HFF-Myc (cell line): Measurements from ENCODE around the gene FAM171A2.
A peak's percentile ranks its signal among the peaks of the same experiment; 100 is the strongest.

Experiments
- DNase-seq: peaks from one replicate; pipeline ENCODE4 v3.0.0-alpha.2; 2011; ENCODE audit warnings: low read depth; ENCODE audit errors: extremely low read depth
- H3K4me3 ChIP-seq: replicated peaks from 2 replicates; pipeline ENCODE4 v1.5.1; 2011; ENCODE audit warnings: low read depth, mild to moderate bottlenecking, control low read depth, low read length
- TF ChIP-seq, protein P1 (sequence below): IDR thresholded peaks from 2 replicates; pipeline ENCODE4 v1.5.1; 2012; ENCODE audit warnings: mild to moderate bottlenecking, low read depth, low read length, control low read depth; ENCODE audit errors: missing control alignments

The FAM171A2 gene

DNA sequence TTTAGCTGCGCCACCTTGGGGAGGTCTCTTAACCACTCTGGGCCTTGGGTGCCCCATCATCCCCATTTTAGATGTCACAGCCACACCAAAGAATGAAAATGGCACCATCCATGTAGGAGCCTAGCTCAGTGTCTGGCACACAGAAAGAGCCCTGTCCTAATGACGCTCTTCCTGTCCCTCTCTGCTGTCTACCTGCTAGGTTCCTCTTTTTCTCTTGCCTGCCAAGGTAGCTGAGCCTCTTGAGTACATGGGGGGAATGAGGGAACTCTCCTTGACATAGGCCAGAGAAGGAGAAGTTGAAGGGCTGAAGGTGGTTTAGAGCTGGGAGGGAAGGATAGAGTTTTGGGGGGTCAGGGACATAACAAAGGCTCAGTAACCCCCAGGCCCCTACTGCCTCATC lies 53.5 kb downstream of the FAM171A2 start:
- no peak for DNase-seq
- H3K4me3 ChIP-seq: no peak overlapping the region

DNA sequence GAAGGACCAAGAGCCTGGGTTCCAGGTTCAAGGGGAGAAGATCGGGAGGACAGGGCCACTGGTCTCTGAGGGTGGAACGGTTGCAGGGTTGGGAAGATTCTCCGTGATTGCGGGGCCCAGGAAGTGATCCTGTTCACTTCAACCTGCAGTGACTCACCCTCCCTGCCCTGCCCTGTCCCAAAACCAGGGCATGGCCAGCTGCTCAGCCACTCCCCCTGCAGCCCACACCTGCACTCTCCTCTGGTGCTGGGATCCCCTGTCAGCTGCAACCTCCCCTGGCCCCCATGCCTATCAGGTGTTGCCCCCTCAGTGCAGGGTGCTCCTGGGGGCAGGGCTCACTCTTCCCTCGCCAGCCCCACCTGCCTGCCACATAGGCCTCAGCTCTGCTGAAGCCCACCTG lies 54.2 kb downstream of the FAM171A2 start:
- TF ChIP-seq, protein P1, sequence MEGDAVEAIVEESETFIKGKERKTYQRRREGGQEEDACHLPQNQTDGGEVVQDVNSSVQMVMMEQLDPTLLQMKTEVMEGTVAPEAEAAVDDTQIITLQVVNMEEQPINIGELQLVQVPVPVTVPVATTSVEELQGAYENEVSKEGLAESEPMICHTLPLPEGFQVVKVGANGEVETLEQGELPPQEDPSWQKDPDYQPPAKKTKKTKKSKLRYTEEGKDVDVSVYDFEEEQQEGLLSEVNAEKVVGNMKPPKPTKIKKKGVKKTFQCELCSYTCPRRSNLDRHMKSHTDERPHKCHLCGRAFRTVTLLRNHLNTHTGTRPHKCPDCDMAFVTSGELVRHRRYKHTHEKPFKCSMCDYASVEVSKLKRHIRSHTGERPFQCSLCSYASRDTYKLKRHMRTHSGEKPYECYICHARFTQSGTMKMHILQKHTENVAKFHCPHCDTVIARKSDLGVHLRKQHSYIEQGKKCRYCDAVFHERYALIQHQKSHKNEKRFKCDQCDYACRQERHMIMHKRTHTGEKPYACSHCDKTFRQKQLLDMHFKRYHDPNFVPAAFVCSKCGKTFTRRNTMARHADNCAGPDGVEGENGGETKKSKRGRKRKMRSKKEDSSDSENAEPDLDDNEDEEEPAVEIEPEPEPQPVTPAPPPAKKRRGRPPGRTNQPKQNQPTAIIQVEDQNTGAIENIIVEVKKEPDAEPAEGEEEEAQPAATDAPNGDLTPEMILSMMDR: no peak
- no peak overlapping the region for H3K4me3 ChIP-seq
- DNase-seq: no peak

More for the DNA sequence above, 53.5 kb downstream of the FAM171A2 start:
- TF ChIP-seq, protein P1: no peak

DNA sequence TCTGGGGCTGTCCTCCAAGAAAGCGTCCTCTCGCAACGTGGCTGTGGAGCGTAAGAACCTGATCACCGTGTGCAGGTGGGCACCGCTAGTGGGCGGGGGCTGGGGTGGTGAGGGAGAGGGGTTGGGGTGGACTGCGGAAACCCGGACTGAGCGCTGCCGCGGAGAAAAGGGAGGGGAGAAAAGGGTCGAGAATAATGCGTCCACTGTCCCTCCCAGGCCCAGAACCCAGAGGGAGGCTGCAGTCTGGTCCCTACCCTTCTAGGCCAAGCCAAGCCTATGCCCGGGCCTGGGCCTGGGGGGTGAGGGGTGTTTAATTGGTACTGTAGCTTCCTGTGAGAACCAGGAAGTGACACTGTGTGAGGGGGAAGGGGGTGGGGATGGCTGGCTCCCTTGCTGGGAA lies 54.8 kb downstream of the FAM171A2 start:
- TF ChIP-seq, protein P1: no peak
- DNase-seq: no peak
- 0 out of 2 replicates have a peak overlapping the region, but pooled peaks have one; percentile 19 for H3K4me3 ChIP-seq

DNA sequence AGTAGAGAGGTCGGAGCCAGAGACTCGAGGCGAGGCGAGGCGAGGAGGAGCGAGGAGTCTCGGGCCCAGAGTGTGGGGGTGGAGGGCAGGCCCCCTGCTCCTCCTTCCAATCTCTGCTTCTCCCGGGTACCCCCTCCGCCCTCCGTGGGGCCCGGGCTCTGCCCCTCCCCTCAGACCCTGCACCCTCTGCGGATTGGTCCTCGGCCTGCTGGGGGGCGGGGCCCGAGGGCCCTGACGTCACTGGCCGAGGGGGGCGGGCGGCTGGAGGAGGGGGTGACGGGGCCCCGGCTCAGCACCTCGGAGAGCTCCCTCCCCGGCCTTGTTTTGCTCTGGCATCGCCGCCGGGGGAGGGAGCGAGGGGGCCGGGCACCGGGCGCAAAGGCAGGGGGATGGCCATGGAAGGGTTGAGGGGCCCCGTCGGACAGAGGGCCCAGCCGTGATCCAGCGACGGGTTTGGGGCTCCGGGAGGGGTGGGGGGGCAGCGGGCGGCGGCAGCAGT lies 55.3 kb downstream of the FAM171A2 start, which contains the start of gene RUNDC3A:
RUNDC3A (plus strand) TSS at position 282 of the 499 bp plus-strand sequence. CDS start 232 bp downstream, outside the sequence.
- TF ChIP-seq, protein P1: no peak
- peak within 1 kb of the TSS; percentile 19; the same call in 1 of the 2 replicates for H3K4me3 ChIP-seq
- DNase-seq: no peak

DNA sequence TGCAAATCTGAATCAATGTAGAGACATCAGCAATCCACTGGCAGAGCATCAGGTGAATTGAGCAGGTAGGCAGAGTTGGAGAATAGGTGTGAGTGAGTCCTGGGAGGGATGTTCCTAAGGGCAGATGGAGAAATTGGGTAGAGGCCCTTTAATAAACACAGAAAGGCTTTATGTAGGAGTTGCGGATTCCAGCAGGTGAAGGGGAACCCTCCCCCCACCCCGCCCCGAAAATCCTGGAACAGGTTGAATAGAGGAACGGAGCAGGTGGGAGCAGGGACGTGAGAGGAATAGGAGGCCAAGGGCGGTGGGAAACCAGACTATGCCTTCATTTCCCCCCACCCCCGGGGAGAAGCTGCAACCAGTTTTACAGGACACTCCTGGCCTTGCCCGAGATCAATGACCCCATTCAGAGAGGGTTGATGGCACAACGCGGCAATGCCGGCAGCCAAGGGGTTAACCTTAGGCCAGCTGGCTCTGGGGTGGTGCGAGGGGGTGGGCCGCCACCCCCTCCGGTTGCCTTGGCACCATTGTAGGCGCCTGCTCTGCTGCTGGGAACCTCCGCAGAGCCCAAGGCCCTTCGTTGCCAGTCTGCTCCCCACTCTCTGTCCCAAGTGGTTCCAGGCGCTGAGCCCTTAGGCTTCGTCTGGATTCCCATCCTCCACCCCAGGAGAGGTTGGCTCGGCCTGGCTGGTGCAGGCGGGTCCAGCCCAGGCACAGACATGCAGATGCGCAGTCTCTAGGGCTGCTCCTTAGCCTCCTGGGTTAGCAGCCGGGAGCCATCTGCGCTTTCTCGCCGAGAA lies 56.1 kb downstream of the FAM171A2 start:
- H3K4me3 ChIP-seq: no peak overlapping the region
- TF ChIP-seq, protein P1: no peak
- no peak for DNase-seq

DNA sequence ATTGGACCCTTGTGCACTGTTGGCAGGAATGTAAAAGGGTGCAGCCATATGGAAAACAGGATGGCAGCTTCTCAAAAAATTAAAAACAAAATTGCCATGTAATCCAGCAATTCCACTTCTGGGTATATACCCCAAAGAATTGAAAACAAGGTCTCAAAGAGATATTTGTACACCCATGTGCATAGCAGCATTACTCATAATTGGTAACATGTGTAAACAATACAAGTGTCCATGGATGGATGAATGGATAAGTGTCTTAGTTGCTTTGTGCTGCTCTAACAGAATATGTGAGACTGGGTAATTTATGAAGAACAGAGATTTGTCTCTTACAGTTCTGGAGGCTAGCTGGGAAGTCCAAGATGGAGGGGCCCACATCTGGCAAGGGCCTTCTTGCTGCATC lies 59.0 kb downstream of the FAM171A2 start:
- TF ChIP-seq, protein P1: no peak
- DNase-seq: no peak
- no peak overlapping the region for H3K4me3 ChIP-seq
